Measurements from ENCODE around the gene IL31.

DNA sequence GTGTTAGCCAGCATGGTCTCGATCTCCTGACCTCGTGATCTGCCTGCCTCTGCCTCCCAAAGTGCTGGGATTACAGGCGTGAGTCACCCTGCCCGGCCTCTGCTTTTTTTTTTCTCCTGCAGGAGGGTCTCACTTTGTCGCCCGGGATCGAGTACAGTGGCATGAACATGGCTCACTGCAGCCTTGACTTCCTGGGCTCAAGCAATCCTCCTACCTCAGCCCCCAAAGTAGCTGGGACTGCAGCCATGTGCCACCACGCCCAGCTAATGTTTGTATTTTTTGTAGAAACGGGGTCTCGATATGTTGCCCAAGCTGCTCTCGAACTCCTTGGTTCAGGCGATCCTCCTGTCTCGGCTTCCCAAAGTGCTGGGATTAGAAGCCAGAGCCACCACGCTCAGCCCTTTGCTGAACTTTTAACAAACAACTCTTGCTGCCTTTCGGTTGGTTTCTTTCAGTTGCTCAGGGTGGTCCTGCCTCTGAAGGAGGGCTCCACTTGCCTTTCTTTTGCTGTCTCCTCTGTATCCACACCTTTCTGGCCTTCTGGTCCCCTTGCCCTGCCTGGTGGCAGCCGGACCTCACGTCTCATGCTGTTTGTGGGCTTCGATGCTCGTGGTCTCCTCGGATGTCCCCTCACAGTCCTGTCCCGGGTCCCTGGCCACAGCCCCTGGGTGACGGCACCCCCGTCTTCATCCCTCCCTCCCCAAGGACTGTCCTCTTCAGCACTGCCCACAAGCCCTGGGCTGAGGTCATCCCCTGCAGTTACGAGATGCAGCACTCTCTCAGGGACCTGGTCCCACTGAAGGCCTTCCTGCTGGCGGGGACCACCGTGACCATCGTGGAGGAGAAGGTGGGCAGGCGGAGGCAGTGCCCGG lies 25.7 kb upstream of the IL31 start:
- TF ChIP-seq, protein P1, sequence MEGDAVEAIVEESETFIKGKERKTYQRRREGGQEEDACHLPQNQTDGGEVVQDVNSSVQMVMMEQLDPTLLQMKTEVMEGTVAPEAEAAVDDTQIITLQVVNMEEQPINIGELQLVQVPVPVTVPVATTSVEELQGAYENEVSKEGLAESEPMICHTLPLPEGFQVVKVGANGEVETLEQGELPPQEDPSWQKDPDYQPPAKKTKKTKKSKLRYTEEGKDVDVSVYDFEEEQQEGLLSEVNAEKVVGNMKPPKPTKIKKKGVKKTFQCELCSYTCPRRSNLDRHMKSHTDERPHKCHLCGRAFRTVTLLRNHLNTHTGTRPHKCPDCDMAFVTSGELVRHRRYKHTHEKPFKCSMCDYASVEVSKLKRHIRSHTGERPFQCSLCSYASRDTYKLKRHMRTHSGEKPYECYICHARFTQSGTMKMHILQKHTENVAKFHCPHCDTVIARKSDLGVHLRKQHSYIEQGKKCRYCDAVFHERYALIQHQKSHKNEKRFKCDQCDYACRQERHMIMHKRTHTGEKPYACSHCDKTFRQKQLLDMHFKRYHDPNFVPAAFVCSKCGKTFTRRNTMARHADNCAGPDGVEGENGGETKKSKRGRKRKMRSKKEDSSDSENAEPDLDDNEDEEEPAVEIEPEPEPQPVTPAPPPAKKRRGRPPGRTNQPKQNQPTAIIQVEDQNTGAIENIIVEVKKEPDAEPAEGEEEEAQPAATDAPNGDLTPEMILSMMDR (conservative IDR thresholded peaks at IDR 0.05; ENCODE audit: low read depth, low read length), result no peak
- TF ChIP-seq MAFK (IDR thresholded peaks at IDR 0.05; ENCODE audit: low read depth, low read length), result no peak
- no peak for TF ChIP-seq RAD21 (IDR thresholded peaks at IDR 0.05; ENCODE audit: low read length)
- TF ChIP-seq, protein P2, sequence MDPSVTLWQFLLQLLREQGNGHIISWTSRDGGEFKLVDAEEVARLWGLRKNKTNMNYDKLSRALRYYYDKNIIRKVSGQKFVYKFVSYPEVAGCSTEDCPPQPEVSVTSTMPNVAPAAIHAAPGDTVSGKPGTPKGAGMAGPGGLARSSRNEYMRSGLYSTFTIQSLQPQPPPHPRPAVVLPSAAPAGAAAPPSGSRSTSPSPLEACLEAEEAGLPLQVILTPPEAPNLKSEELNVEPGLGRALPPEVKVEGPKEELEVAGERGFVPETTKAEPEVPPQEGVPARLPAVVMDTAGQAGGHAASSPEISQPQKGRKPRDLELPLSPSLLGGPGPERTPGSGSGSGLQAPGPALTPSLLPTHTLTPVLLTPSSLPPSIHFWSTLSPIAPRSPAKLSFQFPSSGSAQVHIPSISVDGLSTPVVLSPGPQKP (IDR thresholded peaks at IDR 0.05; ENCODE audit: borderline replicate concordance, low read depth, low read length), result no peak
- TF ChIP-seq POLR2A (IDR thresholded peaks at IDR 0.05; ENCODE audit: low read depth, low read length), result no peak
- no peak for TF ChIP-seq SMC3 (IDR thresholded peaks at IDR 0.05; ENCODE audit: low read depth, low read length)
- TF ChIP-seq, protein P3, sequence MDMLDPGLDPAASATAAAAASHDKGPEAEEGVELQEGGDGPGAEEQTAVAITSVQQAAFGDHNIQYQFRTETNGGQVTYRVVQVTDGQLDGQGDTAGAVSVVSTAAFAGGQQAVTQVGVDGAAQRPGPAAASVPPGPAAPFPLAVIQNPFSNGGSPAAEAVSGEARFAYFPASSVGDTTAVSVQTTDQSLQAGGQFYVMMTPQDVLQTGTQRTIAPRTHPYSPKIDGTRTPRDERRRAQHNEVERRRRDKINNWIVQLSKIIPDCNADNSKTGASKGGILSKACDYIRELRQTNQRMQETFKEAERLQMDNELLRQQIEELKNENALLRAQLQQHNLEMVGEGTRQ (IDR thresholded peaks at IDR 0.05; ENCODE audit: low read depth, low read length), result no peak
- TF ChIP-seq RFX5 (IDR thresholded peaks at IDR 0.05; ENCODE audit: low read depth, low read length), result no peak
- TF ChIP-seq CHD1 (IDR thresholded peaks at IDR 0.05; ENCODE audit: low read depth, low read length), result no peak
- TF ChIP-seq RCOR1 (IDR thresholded peaks at IDR 0.05; ENCODE audit: insufficient replicate concordance, low read length), result no peak
- no peak for TF ChIP-seq MXI1 (IDR thresholded peaks at IDR 0.05; ENCODE audit: borderline replicate concordance, low read depth, low read length)

Data from IMR-90 (cell line).